NCI-H345 treated with DMSO at 0.1 percent for 48 hours (cell line): ENCODE data around the gene PRSS35.
"Not testable (repeated sequence)": the region's sequence is repeated elsewhere in the genome, so short reads cannot be mapped to it uniquely, and the experiment has no call there.

Source experiments
- DNase-seq: peaks from one replicate; lab custom pipeline; 2025; ENCODE audit not compliant: unreplicated experiment; lab: John Stamatoyannopoulos, UW

Gene PRSS35

GRCh38 chr6:83517500-83517899 is 5.2 kb downstream of the PRSS35 start:
- DNase-seq, result no peak

GRCh38 chr6:83518816-83519480 is 6.6 kb downstream of the PRSS35 start:
- DNase-seq, result no peak

- DNase-seq, result no peak
These were observed 23.8 kb downstream of the PRSS35 start for GRCh38 chr6:83536034-83536646.

GRCh38 chr6:83536647-83537589 is 24.6 kb downstream of the PRSS35 start:
- DNase-seq, result no peak

GRCh38 chr6:83539678-83540077 is 27.3 kb downstream of the PRSS35 start:
- DNase-seq, result no peak

- no peak for DNase-seq
These were observed 34.3 kb downstream of the PRSS35 start for GRCh38 chr6:83546636-83547035.

GRCh38 chr6:83550482-83550881 is 38.1 kb downstream of the PRSS35 start:
- not testable (repeated sequence) for DNase-seq

- not testable (repeated sequence) for DNase-seq
These were observed 39.4 kb downstream of the PRSS35 start for GRCh38 chr6:83551748-83552147.

- no peak for DNase-seq
These were observed 44.5 kb downstream of the PRSS35 start for GRCh38 chr6:83556871-83557270.

GRCh38 chr6:83558975-83559374 is 46.6 kb downstream of the PRSS35 start:
- DNase-seq, result no peak

- not testable (repeated sequence) for DNase-seq
These were observed 59.4 kb downstream of the PRSS35 start for GRCh38 chr6:83571663-83572185.

GRCh38 chr6:83574783-83575182 is 62.4 kb downstream of the PRSS35 start:
- no peak for DNase-seq
